Thyroid gland (tissue), 4 donors: ENCODE data around the gene INPP4A.

Experiments used
- POLR2A ChIP-seq, 2 donors: fragments of 450-650 bp; IDR thresholded peaks; one replicate each; pipeline ENCODE4 v1.6.1; 2017; ENCODE audit warnings: antibody characterized with exemption in 2 of 2, mild to moderate bottlenecking in 2 of 2, moderate library complexity in 1 of 2
- TF ChIP-seq, protein P1 (sequence below), 6 experiments: fragments of 200-600 bp in 3 of 6; fragments of 450-650 bp in 3 of 6; sonication (generic) in 3 of 6; IDR thresholded peaks; one replicate each; pipeline ENCODE4 v1.5.1; 2016 to 2019; ENCODE audit warnings: antibody characterized with exemption in 6 of 6, mild to moderate bottlenecking in 2 of 6, inconsistent platforms in 1 of 6, moderate library complexity in 1 of 6

GRCh38 chr2:98505971-98506664, 61.5 kb downstream of the INPP4A start:
- TF ChIP-seq, protein P1, sequence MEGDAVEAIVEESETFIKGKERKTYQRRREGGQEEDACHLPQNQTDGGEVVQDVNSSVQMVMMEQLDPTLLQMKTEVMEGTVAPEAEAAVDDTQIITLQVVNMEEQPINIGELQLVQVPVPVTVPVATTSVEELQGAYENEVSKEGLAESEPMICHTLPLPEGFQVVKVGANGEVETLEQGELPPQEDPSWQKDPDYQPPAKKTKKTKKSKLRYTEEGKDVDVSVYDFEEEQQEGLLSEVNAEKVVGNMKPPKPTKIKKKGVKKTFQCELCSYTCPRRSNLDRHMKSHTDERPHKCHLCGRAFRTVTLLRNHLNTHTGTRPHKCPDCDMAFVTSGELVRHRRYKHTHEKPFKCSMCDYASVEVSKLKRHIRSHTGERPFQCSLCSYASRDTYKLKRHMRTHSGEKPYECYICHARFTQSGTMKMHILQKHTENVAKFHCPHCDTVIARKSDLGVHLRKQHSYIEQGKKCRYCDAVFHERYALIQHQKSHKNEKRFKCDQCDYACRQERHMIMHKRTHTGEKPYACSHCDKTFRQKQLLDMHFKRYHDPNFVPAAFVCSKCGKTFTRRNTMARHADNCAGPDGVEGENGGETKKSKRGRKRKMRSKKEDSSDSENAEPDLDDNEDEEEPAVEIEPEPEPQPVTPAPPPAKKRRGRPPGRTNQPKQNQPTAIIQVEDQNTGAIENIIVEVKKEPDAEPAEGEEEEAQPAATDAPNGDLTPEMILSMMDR (IDR thresholded peaks at IDR 0.05) = no peak
- TF ChIP-seq POLR2A (IDR thresholded peaks at IDR 0.05) = no peak
